ENCODE data around the gene PITPNM3. TPM values are rescaled to one million over a fixed set of nuclear protein-coding genes. Genes with fewer than 3 reads are reported as not detected.

Gene PITPNM3
- total and polyA plus RNA-seq, 2 experiments from 2014 or later: 1.0 to 1.5 TPM

- peaks cover 14% of the 10 kb centered on the region for H3K4me1 Mint-ChIP-seq
- Histone ChIP-seq H3F3A (replicated peaks; ENCODE audit: low read depth) (0 out of 2 replicates have a peak, but pooled peaks cover 5% of the 10 kb centered on the region), H3K4me1 (ENCODE audit: insufficient read depth) (peaks cover 10% of the 10 kb centered on the region; the same call in 1 of the 2 replicates), H3K27ac (ENCODE audit: low read depth) (no peak overlapping the region), H3K4me3 (no peak overlapping the region), H3K4me2 (no peak overlapping the region), H3K36me3 (ENCODE audit: insufficient read depth) (no peaks in the 10 kb centered on the region), H2AFZ (no peak overlapping the region), H3K79me2 (replicated peaks; ENCODE audit: insufficient read depth) (no peaks in the 10 kb centered on the region), H3K9me2 (ENCODE audit: insufficient read depth) (no peaks in the 10 kb centered on the region), H4K20me1 (replicated peaks; ENCODE audit: insufficient read depth) (no peaks in the 10 kb centered on the region), H3K27me3 (ENCODE audit: insufficient read depth) (peaks cover 44% of the 10 kb centered on the region)
- H3K9me3 Mint-ChIP-seq: no peaks in the 10 kb centered on the region
- H3K27ac Mint-ChIP-seq: no peak overlapping the region
- ATAC-seq (no peak), DNase-seq (ENCODE audit: low spot score) (no peak)
- TF ChIP-seq ZNF114 (CRISPR knock-in tag; IDR thresholded peaks at IDR 0.05): no peak
- no peak for TF ChIP-seq EZH2 (IDR thresholded peaks at IDR 0.05; ENCODE audit: low read depth, unreplicated experiment)
- no peak for TF ChIP-seq STAT1 (IDR thresholded peaks at IDR 0.05; ENCODE audit: unreplicated experiment)
- TF ChIP-seq, protein P1, sequence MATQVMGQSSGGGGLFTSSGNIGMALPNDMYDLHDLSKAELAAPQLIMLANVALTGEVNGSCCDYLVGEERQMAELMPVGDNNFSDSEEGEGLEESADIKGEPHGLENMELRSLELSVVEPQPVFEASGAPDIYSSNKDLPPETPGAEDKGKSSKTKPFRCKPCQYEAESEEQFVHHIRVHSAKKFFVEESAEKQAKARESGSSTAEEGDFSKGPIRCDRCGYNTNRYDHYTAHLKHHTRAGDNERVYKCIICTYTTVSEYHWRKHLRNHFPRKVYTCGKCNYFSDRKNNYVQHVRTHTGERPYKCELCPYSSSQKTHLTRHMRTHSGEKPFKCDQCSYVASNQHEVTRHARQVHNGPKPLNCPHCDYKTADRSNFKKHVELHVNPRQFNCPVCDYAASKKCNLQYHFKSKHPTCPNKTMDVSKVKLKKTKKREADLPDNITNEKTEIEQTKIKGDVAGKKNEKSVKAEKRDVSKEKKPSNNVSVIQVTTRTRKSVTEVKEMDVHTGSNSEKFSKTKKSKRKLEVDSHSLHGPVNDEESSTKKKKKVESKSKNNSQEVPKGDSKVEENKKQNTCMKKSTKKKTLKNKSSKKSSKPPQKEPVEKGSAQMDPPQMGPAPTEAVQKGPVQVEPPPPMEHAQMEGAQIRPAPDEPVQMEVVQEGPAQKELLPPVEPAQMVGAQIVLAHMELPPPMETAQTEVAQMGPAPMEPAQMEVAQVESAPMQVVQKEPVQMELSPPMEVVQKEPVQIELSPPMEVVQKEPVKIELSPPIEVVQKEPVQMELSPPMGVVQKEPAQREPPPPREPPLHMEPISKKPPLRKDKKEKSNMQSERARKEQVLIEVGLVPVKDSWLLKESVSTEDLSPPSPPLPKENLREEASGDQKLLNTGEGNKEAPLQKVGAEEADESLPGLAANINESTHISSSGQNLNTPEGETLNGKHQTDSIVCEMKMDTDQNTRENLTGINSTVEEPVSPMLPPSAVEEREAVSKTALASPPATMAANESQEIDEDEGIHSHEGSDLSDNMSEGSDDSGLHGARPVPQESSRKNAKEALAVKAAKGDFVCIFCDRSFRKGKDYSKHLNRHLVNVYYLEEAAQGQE (IDR thresholded peaks at IDR 0.05; ENCODE audit: unreplicated experiment): no peak
- TF ChIP-seq ZNF331 (CRISPR knock-in tag; IDR thresholded peaks at IDR 0.05; ENCODE audit: low read depth): no peak
- H3K36me3 Mint-ChIP-seq (ENCODE audit: low read depth): no peaks in the 10 kb centered on the region
- no peak overlapping the region for H3K4me3 Mint-ChIP-seq
- peaks cover 46% of the 10 kb centered on the region for H3K27me3 Mint-ChIP-seq (ENCODE audit: insufficient read depth, low read depth, poor library complexity)
Observed at GRCh38 chr17:6558276-6558675, 1.9 kb upstream of the PITPNM3 start.

- Histone ChIP-seq H3K36me3 (ENCODE audit: insufficient read depth) (no peaks in the 10 kb centered on the region), H3K4me2 (peak overlapping the region; percentile 90), H3F3A (replicated peaks; ENCODE audit: low read depth) (0 out of 2 replicates have a peak, but pooled peaks cover 5% of the 10 kb centered on the region), H3K79me2 (replicated peaks; ENCODE audit: insufficient read depth) (no peaks in the 10 kb centered on the region), H3K4me1 (ENCODE audit: insufficient read depth) (peaks cover 10% of the 10 kb centered on the region; the same call in 1 of the 2 replicates), H3K9me2 (ENCODE audit: insufficient read depth) (no peaks in the 10 kb centered on the region), H4K20me1 (replicated peaks; ENCODE audit: insufficient read depth) (no peaks in the 10 kb centered on the region), H3K4me3 (peak overlapping the region; percentile 71), H3K27me3 (ENCODE audit: insufficient read depth) (peaks cover 44% of the 10 kb centered on the region), H2AFZ (peak overlapping the region; percentile 87; the same call in 1 of the 2 replicates), H3K27ac (ENCODE audit: low read depth) (no peak overlapping the region)
- H3K4me1 Mint-ChIP-seq: peaks cover 18% of the 10 kb centered on the region
- peaks cover 44% of the 10 kb centered on the region for H3K27me3 Mint-ChIP-seq (ENCODE audit: insufficient read depth, low read depth, poor library complexity)
- no peaks in the 10 kb centered on the region for H3K9me3 Mint-ChIP-seq
- no peak overlapping the region for H3K27ac Mint-ChIP-seq
- no peaks in the 10 kb centered on the region for H3K36me3 Mint-ChIP-seq (ENCODE audit: low read depth)
- ATAC-seq: no peak
- no peak for DNase-seq (ENCODE audit: low spot score)
- H3K4me3 Mint-ChIP-seq: peak overlapping the region; percentile 78
- TF ChIP-seq CREB1 (CRISPR knock-in tag; IDR thresholded peaks at IDR 0.05; ENCODE audit: low read depth) (no peak), EZH2 (IDR thresholded peaks at IDR 0.05; ENCODE audit: low read depth, unreplicated experiment) (no peak), ZNF114 (CRISPR knock-in tag; IDR thresholded peaks at IDR 0.05) (no peak), POLR2AphosphoS5 (IDR thresholded peaks at IDR 0.05; ENCODE audit: low read depth) (no peak), STAT1 (IDR thresholded peaks at IDR 0.05; ENCODE audit: unreplicated experiment) (no peak), JUNB (IDR thresholded peaks at IDR 0.05; ENCODE audit: unreplicated experiment) (no peak), EZH2phosphoT487 (IDR thresholded peaks at IDR 0.05; ENCODE audit: unreplicated experiment) (no peak)
- TF ChIP-seq, protein P2, sequence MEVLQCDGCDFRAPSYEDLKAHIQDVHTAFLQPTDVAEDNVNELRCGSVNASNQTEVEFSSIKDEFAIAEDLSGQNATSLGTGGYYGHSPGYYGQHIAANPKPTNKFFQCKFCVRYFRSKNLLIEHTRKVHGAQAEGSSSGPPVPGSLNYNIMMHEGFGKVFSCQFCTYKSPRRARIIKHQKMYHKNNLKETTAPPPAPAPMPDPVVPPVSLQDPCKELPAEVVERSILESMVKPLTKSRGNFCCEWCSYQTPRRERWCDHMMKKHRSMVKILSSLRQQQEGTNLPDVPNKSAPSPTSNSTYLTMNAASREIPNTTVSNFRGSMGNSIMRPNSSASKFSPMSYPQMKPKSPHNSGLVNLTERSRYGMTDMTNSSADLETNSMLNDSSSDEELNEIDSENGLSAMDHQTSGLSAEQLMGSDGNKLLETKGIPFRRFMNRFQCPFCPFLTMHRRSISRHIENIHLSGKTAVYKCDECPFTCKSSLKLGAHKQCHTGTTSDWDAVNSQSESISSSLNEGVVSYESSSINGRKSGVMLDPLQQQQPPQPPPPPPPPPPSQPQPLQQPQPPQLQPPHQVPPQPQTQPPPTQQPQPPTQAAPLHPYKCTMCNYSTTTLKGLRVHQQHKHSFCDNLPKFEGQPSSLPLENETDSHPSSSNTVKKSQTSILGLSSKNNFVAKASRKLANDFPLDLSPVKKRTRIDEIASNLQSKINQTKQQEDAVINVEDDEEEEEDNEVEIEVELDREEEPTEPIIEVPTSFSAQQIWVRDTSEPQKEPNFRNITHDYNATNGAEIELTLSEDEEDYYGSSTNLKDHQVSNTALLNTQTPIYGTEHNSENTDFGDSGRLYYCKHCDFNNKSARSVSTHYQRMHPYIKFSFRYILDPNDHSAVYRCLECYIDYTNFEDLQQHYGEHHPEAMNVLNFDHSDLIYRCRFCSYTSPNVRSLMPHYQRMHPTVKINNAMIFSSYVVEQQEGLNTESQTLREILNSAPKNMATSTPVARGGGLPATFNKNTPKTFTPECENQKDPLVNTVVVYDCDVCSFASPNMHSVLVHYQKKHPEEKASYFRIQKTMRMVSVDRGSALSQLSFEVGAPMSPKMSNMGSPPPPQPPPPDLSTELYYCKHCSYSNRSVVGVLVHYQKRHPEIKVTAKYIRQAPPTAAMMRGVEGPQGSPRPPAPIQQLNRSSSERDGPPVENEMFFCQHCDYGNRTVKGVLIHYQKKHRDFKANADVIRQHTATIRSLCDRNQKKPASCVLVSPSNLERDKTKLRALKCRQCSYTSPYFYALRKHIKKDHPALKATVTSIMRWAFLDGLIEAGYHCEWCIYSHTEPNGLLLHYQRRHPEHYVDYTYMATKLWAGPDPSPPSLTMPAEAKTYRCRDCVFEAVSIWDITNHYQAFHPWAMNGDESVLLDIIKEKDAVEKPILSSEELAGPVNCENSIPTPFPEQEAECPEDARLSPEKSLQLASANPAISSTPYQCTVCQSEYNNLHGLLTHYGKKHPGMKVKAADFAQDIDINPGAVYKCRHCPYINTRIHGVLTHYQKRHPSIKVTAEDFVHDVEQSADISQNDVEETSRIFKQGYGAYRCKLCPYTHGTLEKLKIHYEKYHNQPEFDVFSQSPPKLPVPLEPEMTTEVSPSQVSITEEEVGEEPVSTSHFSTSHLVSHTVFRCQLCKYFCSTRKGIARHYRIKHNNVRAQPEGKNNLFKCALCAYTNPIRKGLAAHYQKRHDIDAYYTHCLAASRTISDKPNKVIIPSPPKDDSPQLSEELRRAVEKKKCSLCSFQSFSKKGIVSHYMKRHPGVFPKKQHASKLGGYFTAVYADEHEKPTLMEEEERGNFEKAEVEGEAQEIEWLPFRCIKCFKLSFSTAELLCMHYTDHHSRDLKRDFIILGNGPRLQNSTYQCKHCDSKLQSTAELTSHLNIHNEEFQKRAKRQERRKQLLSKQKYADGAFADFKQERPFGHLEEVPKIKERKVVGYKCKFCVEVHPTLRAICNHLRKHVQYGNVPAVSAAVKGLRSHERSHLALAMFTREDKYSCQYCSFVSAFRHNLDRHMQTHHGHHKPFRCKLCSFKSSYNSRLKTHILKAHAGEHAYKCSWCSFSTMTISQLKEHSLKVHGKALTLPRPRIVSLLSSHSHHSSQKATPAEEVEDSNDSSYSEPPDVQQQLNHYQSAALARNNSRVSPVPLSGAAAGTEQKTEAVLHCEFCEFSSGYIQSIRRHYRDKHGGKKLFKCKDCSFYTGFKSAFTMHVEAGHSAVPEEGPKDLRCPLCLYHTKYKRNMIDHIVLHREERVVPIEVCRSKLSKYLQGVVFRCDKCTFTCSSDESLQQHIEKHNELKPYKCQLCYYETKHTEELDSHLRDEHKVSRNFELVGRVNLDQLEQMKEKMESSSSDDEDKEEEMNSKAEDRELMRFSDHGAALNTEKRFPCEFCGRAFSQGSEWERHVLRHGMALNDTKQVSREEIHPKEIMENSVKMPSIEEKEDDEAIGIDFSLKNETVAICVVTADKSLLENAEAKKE (CRISPR knock-in tag; IDR thresholded peaks at IDR 0.05): no peak
Observed at GRCh38 chr17:6557040-6557438, 684 bp upstream of the PITPNM3 start.
